Measurements from ENCODE around the gene EIF1.

The EIF1 gene

DNA sequence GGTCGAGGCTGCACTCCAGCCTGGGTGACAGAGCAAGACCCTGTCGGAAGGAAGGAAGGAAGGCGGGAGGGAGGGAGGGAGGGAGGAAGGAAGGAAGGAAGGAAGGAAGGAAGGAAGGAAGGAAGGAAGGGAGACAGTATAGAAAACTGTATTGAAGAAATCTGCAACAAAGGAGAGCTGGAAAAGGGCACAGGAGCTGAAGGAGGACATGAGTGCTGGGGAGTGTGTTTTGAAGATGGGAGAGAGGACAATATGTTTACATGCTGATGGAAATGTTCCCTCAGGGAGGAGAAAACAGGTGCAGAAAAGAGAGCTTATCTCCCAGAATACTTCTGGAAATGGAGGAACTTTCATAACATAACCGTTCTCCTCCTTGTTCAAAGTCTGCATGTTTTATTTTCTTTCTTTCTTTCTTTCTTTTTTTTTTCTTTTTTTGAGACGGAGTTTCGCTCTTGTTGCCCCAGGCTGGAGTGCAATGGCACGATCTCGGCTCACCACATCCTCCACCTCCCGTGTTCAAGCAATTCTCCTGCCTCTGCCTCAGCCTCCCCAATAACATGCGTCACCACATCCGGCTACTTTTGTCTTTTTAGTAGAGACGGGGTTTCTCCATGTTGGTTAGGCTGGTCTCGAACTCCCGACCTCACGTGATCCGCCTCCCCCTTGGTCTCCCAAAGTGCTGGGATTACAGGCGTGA, 48.4 kb downstream of the EIF1 start:
- DNase-seq (ENCODE audit: low spot score): no peak

- no peak for DNase-seq (ENCODE audit: low spot score)
Observed at GRCh38 chr17:41737680-41738023, 49.0 kb downstream of the EIF1 start.

DNA sequence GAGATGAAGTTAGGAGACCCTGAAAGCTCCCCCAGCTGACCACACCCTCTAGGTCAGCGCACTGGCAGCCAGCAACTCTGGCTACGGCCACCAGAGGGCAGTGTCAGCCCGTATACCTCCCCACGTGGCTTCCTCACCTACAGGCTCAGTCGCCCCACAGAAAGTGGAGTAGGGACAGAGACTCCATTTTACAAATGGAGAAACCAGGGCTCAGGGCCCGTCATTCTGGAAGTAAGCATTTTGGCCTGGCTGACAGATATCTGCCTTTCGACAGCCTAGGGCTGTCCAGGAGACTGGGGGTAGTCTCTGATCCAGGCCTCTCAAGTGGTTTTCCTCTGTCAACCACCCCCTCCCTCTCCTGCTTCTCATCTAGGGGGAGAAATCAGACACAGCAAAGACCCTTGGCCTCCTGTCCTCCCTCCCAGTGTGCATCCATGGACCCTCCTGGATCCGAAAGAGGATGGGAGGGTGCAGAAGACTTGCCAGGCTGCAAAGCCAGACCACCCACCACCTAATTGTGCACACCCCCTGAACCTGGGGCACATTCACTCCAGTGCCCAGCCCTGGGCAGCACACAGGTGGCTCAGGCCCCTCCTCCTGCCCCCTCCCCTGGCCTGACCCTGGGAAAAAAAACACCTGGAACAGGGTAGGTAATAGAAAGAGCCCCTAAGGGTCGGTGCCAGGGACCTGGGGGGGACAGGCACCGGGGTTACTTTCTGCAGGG, 49.6 kb downstream of the EIF1 start:
- peak; percentile 80 for DNase-seq (ENCODE audit: low spot score)

DNA sequence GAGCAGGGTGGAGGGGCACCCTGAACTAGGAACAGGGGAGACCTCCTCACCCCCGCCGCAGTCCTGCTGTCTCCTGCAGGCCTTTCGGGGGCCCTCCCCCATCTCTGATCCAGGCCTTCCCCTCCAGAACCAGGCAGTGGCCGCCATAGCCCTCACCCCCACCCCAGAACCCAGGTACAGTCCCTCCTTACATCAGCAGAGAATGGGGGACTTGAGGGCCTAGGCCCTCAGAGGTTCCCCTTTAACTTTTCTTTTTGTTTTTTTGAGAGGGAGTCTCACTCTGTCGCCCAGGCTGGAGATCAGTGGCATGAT, 50.1 kb downstream of the EIF1 start:
- no peak for DNase-seq (ENCODE audit: low spot score)

DNA sequence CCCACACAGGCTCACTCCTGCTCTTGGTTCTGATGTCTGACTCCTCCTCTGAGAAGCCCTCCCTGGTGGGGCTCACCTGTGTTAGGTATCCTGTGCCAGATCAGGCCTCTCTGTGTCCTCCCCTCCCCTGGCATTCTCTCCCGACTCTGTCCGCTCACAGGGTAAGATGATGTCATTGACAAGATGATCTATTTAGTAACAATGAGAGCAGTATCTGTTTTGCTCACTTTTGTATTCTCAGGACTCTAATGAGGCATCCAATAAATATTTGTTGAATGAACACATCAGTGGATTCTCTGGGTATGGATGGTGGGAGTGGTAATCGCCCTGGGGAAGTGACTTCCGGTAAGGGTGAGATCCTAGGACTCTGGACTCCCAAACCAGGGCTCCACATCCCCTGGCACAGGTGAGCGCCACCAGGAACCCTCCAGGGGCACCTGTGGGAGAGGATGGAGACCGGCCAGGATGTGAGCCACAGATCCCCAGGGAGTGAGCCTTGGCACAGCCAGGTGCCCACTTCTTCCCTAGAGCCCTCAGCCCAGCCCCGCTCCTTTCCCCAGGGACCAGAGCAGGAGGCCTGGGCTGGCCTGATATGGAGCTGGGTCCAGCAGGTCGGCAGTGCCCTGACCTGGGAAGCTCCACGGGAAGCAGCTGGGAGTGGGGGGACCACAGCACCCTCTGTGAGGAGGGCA, 51.1 kb downstream of the EIF1 start:
- no peak for DNase-seq (ENCODE audit: low spot score)

DNA sequence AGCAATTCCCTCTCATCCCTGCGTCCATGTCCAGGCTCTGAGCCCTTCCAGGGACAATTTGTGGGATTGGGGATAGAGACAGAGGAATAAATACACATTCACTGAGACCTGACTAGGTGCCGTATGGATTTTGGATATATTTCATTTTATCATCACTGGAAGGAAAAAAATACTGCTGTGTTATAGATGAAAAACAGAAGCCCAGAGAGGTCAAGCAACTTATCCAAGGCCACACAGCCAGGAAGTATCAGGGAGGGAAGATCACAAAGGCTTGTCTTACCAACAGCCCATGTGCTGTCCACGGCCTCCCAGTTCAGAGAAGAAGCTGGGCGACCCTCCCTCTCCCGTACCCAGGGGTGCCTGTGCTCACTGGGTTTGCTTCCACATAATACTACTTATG, 51.8 kb downstream of the EIF1 start:
- DNase-seq (ENCODE audit: low spot score): no peak

DNA sequence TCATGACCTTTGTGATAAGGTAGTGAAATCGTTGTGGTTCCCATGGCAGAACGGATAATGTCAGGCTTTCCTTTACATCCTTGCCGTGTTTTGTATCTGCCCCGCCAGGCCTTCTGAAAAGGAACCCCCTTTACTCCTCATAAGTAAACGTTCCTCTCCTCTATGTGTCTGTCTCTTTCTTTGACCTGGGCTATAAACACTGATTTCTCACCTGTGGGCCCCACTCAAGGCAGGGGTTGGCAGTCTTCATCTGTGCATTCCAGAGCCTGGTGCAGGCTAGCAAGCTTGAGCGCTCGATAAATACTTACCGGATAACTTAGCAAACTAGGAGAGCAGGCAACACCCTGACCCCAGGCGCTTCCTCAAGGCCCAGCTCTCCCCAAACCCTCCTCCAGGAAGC, 53.0 kb downstream of the EIF1 start:
- DNase-seq (ENCODE audit: low spot score): no peak
